SJCRH30 (cell line): ENCODE data around the gene WDR17. TPM values are rescaled to one million over a fixed set of nuclear protein-coding genes. Genes with fewer than 3 reads are reported as not detected.

ENCODE experiments used
- DNase-seq, 2 experiments: peaks; one replicate each; pipeline ENCODE4 v3.0.0-alpha.2; 2015 to 2020
- H3K27ac ChIP-seq: fragments of 250-450 bp; sonication (Bioruptor Pico); 2 replicates; pipeline ENCODE4 v1.5.1; 2020; ENCODE audit warnings: mild to moderate bottlenecking, moderate library complexity
- H3K27me3 ChIP-seq: fragments of 250-450 bp; sonication (Bioruptor Pico); 2 replicates; pipeline ENCODE4 v1.5.1; 2020; ENCODE audit warnings: mild to moderate bottlenecking, moderate library complexity
- H3K36me3 ChIP-seq: fragments of 250-450 bp; sonication (Bioruptor Pico); 2 replicates; pipeline ENCODE4 v1.5.1; 2020; ENCODE audit warnings: mild to moderate bottlenecking, moderate library complexity
- H3K4me1 ChIP-seq: fragments of 250-450 bp; sonication (Bioruptor Pico); 2 replicates; pipeline ENCODE4 v1.5.1; 2020; ENCODE audit warnings: mild to moderate bottlenecking, moderate library complexity
- H3K4me3 ChIP-seq: fragments of 250-450 bp; sonication (Bioruptor Pico); 2 replicates; pipeline ENCODE4 v1.5.1; 2020; ENCODE audit warnings: mild to moderate bottlenecking, moderate library complexity
- H3K9me3 ChIP-seq: fragments of 250-450 bp; sonication (Bioruptor Pico); replicated peaks from 2 replicates; pipeline ENCODE4 v1.5.1; 2020; ENCODE audit warnings: mild to moderate bottlenecking, moderate library complexity
- total RNA-seq: library from RNA; depleted of rRNA; stranded (reverse); fragments of >200 nt; shearing (Covaris generic); gene quantifications from 2 replicates; pipeline ENCODE4 v1.2.3, GENCODE V29; 2014; rRNA removed

WDR17 gene
- total RNA-seq = 1.6 TPM in 2 replicates

DNA sequence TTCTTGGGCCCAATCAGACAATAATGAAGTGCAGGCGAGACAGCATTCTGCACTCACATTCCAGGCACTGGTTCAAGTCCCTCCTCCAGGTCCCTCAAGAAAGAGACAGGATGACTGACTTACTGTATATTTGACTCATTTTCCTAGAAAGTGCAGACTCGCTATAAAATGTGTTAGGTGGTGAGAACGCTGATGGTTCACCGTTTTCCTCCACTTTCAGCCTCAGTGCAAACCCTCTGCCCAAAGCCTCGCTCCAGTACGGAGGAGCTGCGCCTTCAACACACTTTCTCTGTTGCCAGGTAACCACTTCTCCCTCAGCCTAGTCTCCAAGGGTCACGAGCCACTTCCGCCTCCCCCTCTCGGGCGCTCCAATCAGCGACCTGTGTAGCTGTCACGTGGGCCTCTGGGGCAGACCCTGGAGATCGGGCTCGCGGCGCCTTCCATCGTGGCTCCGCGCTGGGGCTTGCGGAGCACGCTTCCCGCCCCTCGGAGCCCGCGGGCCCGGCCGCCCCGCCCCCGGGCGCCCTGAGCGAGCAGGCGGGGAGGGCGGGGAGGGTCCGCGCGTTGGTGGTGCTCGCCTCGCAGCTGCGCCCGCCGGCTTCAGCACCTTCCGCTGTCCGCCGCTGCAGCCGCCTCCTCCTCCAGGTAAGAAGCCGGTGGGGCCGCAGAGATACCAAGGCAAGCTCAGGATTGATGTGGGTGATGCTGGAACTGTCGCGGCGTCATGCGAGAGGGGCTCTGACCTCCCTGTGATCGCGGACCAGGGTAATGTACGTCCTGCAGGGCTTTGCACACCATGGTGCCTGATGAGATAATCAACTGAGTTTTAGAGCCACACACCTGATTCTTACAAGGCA lies at the start of gene WDR17:
WDR17 (plus strand) TSS at position 407 of the 857 bp plus-strand sequence. CDS start 45,740 bp downstream, outside the sequence.
- peak within 1 kb of the TSS; percentile 62 for H3K4me3 ChIP-seq
- H3K9me3 ChIP-seq = no peaks in the 10 kb centered on the region
- H3K4me1 ChIP-seq = no peaks in the 10 kb centered on the region
- H3K27ac ChIP-seq = no peak within 1 kb of the TSS
- no peaks in the 10 kb centered on the region for H3K27me3 ChIP-seq
- H3K36me3 ChIP-seq = no peaks in the 10 kb centered on the region
- peak; percentile 86 to 88 for DNase-seq

DNA sequence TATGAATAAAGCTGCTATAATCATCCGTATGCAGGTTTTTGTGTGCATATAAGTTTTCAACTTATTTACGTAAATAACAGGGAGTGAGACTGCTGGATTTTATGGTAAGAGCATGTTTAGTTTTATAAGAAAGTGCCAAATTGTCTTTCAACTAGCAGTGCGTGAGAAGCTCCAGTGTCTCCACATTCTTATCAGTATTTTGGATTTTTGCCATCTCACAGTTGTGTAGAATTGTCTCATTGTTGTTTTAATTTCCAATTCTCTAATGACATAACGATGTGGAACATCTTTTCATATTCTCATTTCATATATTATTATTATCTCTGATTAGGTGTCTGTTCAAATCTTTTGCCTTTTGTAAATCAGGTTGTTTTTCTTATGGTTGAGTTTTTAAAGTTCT lies 49.0 kb upstream of the WDR17 start:
- Histone ChIP-seq H3K27ac (no peak overlapping the region), H3K9me3 (no peaks in the 10 kb centered on the region), H3K36me3 (no peaks in the 10 kb centered on the region), H3K4me3 (no peak overlapping the region), H3K27me3 (no peaks in the 10 kb centered on the region), H3K4me1 (no peaks in the 10 kb centered on the region)
- no peak for DNase-seq

DNA sequence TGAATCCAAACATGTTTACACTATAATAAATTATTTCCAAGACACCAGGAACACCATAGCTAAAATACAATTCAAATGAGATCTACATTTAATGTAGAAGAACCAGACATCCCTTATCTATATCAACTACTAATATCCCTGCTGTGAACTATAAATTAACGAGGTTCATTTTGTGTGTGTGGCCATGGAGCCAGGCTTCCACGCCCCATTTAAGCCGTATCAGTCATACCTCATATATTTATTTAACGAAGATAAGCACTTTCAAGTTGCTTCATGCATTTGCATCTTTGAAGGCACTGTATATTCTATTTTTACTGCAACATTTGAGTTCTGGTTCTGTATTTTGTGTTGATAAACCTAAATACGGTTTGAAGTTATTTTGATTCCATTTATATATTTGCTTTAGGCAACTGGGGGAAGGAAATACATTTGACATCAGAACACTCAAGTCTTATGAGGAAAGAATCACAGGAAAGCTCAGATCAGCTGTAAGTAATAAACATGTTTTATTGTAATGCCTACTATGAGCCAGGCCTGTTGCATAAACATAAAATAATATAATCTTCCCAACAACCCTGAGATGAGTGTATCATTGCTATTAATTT lies 45.1 kb upstream of the WDR17 start:
- no peaks in the 10 kb centered on the region for H3K9me3 ChIP-seq
- H3K36me3 ChIP-seq = no peaks in the 10 kb centered on the region
- H3K4me3 ChIP-seq = no peak overlapping the region
- H3K4me1 ChIP-seq = no peaks in the 10 kb centered on the region
- H3K27me3 ChIP-seq = no peaks in the 10 kb centered on the region
- no peak for DNase-seq
- no peak overlapping the region for H3K27ac ChIP-seq

DNA sequence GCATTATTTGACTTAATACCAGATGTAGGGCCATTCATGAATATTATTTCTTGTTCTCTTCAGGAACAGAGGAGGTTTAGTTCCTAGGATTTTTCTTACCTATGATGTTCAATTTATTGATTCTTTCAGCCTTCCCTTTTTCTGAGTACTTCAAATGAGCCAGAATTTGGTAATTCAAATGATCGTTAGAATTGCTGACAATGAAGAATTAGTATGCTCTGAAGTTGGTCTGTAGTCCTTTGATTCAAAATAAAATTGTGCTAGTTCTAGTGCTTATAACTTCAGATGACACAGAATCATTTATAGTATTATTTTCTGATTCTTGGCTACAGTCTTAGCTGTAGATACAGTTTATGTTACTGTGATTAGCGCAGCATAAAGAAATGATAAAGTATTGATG lies 35.2 kb upstream of the WDR17 start:
- H3K36me3 ChIP-seq = no peaks in the 10 kb centered on the region
- no peaks in the 10 kb centered on the region for H3K4me1 ChIP-seq
- H3K4me3 ChIP-seq = no peak overlapping the region
- DNase-seq = no peak
- H3K27me3 ChIP-seq = no peaks in the 10 kb centered on the region
- no peak overlapping the region for H3K27ac ChIP-seq
- H3K9me3 ChIP-seq = no peaks in the 10 kb centered on the region

DNA sequence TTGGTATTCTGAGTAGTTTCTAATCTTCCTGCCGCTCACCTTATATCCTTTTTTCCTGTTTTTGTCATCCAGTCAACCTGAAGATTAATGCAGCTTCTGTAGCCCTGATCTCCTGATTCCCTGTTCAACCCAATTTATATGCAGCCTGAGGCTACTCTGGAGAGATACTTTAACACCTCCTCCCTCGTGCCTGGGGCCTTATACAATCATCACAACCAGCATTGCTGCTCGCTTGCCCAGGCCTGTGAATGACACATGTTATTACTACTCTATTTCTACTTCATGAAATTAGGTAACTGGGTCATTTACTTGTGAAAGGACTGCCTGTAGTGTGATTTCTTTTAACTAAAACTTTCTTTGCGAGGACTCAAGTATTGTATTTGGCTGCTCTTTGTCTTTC lies 33.7 kb upstream of the WDR17 start:
- no peaks in the 10 kb centered on the region for H3K36me3 ChIP-seq
- H3K27ac ChIP-seq = no peak overlapping the region
- H3K4me1 ChIP-seq = no peaks in the 10 kb centered on the region
- no peaks in the 10 kb centered on the region for H3K27me3 ChIP-seq
- no peak for DNase-seq
- H3K9me3 ChIP-seq = no peaks in the 10 kb centered on the region
- H3K4me3 ChIP-seq = no peak overlapping the region

DNA sequence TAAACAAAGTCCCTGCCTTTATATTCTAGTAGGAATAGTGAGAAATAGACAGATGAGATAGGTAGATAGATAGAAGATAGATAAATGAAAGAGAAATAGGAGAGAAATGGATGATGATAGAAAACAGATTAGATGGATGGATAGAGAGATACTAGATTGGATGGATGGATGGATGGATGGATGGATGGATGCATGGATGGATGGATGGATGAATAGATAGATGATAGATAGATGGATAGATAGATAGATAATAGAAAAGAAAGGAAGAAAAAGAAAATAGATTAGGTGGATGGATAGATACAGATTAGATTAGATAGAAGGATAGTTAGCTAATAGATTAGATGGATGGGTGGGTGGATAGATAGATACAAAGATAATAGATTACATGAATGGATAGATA lies 33.2 kb upstream of the WDR17 start:
- Histone ChIP-seq H3K27me3 (no peaks in the 10 kb centered on the region), H3K4me3 (no peak overlapping the region), H3K27ac (no peak overlapping the region)

DNA sequence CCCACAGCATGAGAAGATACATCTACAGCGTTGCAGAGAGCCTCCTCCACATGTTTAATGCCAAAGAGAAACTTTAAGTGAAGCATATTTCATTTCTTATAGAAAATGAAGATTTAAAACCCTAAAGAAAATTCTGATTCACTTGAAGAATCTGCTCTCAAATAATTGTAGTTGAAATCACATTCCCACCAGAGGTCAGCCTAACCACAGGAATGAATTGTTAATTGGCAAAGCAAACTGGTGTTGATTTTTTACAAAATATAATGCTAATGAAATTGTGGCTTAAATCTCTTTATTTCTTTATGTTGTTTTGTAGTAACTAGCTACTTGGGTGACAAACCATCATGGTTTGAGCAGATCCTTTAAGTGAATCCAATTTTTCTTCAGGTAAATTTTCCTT lies 31.1 kb upstream of the WDR17 start:
- H3K9me3 ChIP-seq = no peaks in the 10 kb centered on the region
- no peaks in the 10 kb centered on the region for H3K36me3 ChIP-seq
- H3K4me3 ChIP-seq = no peak overlapping the region
- no peaks in the 10 kb centered on the region for H3K4me1 ChIP-seq
- H3K27ac ChIP-seq = no peak overlapping the region
- H3K27me3 ChIP-seq = no peaks in the 10 kb centered on the region
- peak in 1 of 2 experiments; percentile 40 for DNase-seq

More for the DNA sequence above, 33.2 kb upstream of the WDR17 start:
- no peaks in the 10 kb centered on the region for H3K36me3 ChIP-seq
- H3K9me3 ChIP-seq = no peaks in the 10 kb centered on the region
- DNase-seq = no peak
- H3K4me1 ChIP-seq = no peaks in the 10 kb centered on the region

DNA sequence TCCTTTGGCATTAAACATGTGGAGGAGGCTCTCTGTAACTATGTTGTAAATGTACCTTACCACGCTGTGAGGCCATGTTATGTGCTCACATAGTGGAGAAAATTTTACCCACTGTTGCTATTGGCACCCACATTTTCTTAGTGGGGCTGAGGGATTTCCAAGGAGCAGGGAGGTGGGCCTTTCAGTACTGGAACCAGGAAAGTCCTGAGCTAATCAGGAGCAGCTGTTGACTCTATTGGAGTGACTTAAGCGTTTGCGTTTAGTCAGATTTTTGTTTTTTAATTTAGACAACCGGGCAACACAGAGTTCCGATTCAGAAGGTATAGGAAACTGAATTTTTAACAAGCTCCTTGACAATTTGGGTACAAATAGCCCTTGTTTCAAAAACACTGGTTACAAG lies 30.7 kb upstream of the WDR17 start:
- no peak overlapping the region for H3K4me3 ChIP-seq
- H3K27ac ChIP-seq = no peak overlapping the region
- H3K36me3 ChIP-seq = no peaks in the 10 kb centered on the region
- DNase-seq = peak in 1 of 2 experiments; percentile 3
- no peaks in the 10 kb centered on the region for H3K4me1 ChIP-seq
- no peaks in the 10 kb centered on the region for H3K9me3 ChIP-seq
- no peaks in the 10 kb centered on the region for H3K27me3 ChIP-seq

DNA sequence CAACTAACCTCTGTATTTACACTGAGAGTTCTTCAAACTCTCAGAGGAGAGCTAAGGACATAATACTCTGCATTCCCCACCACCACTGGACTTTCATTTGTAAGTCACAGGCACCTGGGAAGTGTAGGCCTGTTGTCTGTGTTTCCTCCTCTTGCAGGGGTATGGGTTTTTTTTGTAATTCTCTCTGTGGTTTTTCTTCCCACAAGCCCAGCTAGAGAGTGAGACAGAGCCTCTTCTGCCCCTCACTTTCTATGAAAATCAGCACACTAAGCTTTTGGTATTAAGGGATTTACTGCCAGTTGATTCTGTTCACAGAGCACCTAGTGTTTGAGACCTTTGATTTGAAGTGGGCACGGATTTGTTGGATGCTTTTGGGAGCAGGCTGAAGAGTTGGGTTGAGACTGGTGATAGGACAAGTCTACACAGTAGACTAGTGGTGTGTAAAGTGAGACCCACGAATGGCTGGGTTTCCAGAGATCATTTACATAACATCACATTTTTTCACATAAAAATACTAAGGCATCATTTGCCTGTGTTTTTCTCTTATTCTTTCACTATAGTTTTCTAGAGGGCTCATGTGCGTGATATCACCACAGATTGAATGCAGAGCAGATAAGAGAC lies 28.9 kb upstream of the WDR17 start:
- no peaks in the 10 kb centered on the region for H3K4me1 ChIP-seq
- peak; percentile 13 to 56 for DNase-seq
- no peaks in the 10 kb centered on the region for H3K27me3 ChIP-seq
- no peak overlapping the region for H3K4me3 ChIP-seq
- no peaks in the 10 kb centered on the region for H3K9me3 ChIP-seq
- H3K27ac ChIP-seq = no peak overlapping the region
- H3K36me3 ChIP-seq = no peaks in the 10 kb centered on the region

DNA sequence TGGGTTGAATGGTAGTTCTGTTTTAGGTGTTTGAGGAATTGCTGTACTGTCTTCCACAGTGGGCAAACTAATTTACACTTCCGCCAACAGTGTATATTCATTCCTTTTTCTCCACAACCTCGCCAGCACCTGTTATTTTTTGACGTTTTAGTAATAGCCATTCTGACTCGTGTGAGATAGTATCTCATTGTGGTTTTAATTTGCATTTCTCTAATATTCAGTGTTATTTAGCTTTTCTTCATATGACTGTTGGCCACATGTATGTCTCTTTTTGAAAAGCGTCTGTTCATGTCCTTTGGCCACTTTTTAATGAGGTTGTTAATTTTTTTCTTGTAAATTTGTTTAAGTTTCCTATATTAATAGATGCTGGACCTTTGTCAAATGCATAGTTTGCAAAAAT lies 26.9 kb upstream of the WDR17 start:
- DNase-seq = peak in 1 of 2 experiments; percentile 2
- H3K9me3 ChIP-seq = no peaks in the 10 kb centered on the region
- H3K27ac ChIP-seq = no peak overlapping the region
- no peaks in the 10 kb centered on the region for H3K27me3 ChIP-seq
- H3K4me1 ChIP-seq = no peaks in the 10 kb centered on the region
- H3K36me3 ChIP-seq = no peaks in the 10 kb centered on the region
- H3K4me3 ChIP-seq = no peak overlapping the region

DNA sequence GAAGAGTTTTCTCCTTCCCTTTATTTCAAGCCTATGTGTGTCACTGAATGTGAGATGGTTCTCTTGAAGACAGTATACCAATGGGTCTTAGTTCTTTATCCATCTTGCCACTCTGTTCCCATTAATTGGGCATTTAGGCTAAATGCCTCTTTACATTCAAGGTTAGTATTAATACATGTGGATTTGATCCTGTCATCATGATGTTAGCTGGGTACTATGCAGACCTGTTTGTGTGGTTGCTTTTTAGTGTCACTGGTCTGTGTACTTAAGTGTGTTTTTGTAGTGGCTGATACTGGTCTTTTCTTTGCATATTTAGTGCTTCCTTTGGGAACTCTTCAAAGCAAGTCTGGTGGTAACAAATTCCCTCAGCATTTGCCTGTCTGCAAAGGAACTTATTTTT lies 23.4 kb upstream of the WDR17 start:
- no peak for DNase-seq
- no peak overlapping the region for H3K4me3 ChIP-seq
- H3K4me1 ChIP-seq = no peaks in the 10 kb centered on the region
- H3K27ac ChIP-seq = no peak overlapping the region
- no peaks in the 10 kb centered on the region for H3K27me3 ChIP-seq
- H3K9me3 ChIP-seq = no peaks in the 10 kb centered on the region
- no peaks in the 10 kb centered on the region for H3K36me3 ChIP-seq

DNA sequence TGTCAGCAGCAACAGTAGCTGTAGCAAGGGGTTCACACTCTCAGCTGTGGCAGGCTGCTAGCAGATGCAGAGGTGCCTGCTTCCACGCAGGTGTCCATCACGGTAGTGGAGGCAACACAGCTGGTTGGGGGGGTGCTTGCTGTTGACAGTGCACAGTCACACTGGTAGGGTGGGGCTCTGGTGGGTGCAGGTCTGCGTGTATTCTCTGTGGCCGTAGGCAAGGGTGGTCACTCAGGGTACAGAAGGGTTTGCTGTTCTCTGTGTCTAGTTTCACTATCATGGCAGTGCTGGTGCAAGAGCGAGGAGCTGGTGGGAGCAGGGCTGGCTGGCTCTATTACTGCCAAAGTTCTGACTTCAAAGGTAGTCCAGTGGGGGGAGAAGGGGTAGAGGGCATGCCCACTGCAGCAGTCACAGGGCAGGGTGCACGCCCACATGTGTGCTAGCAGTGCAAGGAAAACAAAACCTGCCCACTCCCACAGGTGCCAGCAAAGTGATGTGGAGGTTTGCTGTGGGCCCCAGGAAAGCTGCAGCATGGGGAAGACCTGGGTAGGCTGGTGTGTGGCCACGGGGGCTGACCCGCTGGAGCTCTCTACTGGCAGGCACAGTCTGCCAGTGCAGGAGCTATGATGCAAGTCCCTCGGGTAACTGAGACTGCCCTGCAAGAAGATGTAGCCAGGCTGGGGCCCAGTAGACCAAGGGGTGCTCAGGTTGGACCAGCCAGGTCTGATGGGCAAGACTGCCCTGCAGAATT lies 21.6 kb upstream of the WDR17 start:
- H3K27me3 ChIP-seq = no peaks in the 10 kb centered on the region
- H3K27ac ChIP-seq = no peak overlapping the region
- H3K4me3 ChIP-seq = no peak overlapping the region
- no peaks in the 10 kb centered on the region for H3K9me3 ChIP-seq
- DNase-seq = no peak
- no peaks in the 10 kb centered on the region for H3K36me3 ChIP-seq
- H3K4me1 ChIP-seq = no peaks in the 10 kb centered on the region

DNA sequence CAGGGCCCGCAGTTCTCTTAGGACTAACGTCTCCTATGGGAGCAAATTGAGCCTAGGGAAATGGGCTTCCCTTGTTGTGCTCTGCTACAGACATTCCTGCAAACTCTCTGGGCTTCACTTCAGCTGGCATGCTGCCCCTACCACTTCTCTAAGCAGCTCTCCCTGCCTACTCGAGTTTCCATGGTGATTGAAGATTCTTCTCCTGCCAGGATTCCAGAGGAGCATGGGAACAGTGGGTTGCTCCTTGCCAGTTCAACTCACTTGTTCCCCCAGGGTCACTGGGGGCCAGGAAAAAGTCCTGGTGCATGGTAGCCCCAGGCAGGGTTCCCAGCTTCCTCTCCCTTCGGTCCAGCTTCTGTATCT lies 21.1 kb upstream of the WDR17 start:
- no peaks in the 10 kb centered on the region for H3K36me3 ChIP-seq
- DNase-seq = no peak
- no peaks in the 10 kb centered on the region for H3K27me3 ChIP-seq
- H3K4me1 ChIP-seq = no peaks in the 10 kb centered on the region
- H3K27ac ChIP-seq = no peak overlapping the region
- H3K9me3 ChIP-seq = no peaks in the 10 kb centered on the region
- H3K4me3 ChIP-seq = no peak overlapping the region

DNA sequence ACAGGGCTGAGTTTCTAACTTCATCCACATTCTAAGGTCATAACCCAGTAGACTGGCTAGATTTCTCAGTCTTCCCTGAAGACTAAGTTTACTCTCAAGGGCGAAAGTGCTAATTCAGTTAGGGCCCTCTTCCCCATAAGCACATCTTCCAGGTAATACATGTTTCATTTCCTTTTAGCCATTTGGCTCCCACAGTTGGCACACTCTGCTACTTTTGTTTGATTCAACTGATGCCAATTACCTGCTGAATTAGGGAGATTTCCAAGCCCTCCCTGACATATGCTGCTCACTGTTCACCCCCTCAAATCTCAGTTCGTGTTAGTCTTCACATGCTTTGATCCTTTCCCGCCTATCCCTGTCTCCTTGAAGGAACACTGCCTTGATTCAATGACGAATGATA lies 17.0 kb upstream of the WDR17 start:
- no peaks in the 10 kb centered on the region for H3K36me3 ChIP-seq
- DNase-seq = no peak
- H3K9me3 ChIP-seq = no peaks in the 10 kb centered on the region
- H3K4me1 ChIP-seq = no peaks in the 10 kb centered on the region
- no peaks in the 10 kb centered on the region for H3K27me3 ChIP-seq
- no peak overlapping the region for H3K4me3 ChIP-seq
- H3K27ac ChIP-seq = no peak overlapping the region

DNA sequence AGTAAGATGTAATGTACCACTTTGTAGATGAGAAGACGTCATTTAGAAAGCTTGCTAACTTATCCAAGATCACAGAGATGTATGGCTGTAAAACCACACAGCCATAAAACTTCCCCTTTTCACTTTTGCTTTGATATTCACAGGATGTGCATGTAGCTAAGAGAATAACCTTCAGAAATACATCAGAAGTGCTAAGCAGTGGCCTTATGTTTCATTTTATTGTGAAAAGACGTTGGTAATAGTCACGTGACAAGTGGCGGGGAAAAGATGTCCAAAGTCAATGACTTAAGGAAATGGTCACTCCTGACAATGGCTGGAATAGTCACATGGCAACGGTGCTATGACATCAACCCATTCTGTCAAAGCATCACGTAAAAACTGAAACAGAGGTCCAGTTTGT lies 12.9 kb upstream of the WDR17 start:
- no peaks in the 10 kb centered on the region for H3K27me3 ChIP-seq
- DNase-seq = no peak
- H3K36me3 ChIP-seq = no peaks in the 10 kb centered on the region
- H3K4me3 ChIP-seq = no peak overlapping the region
- H3K9me3 ChIP-seq = no peaks in the 10 kb centered on the region
- H3K27ac ChIP-seq = no peak overlapping the region
- H3K4me1 ChIP-seq = no peaks in the 10 kb centered on the region
